HepG2 (cell line): Measurements from ENCODE around the gene CSK. TPM values are rescaled to one million over a fixed set of nuclear protein-coding genes. Genes with fewer than 3 reads are reported as not detected.

Source experiments
- ATAC-seq: fragments of 200-7000 bp; cut with Tn5 transposase; 3 replicates; pipeline ENCODE4 v1.9.1; 2020; ENCODE audit warnings: mild to moderate bottlenecking, moderate library complexity
- BruUV-seq: library from RNA; stranded (reverse); fragments of 400-500 nt; replicated peaks from 2 replicates; lab custom pipeline; 2021; lab: Mats Ljungman, UMichigan
- CTCF ChIA-PET: fragments of 300-600 bp; formaldehyde crosslinking; extraction: SDS; loops from one replicate; lab custom pipeline; 2021; ENCODE audit warnings: low total read pairs, inconsistent platforms, low intra/inter-chr PET ratio; lab: Yijun Ruan, JAX
- POLR2A ChIA-PET: fragments of 350-600 bp; sonication (Branson Sonifier 250); formaldehyde crosslinking; loops from one replicate; lab custom pipeline; 2020; ENCODE audit warnings: antibody characterized with exemption, inconsistent platforms; lab: Yijun Ruan, JAX
- DNase-seq: peaks from one replicate; pipeline ENCODE4 v3.0.0-alpha.2; 2015; ENCODE audit warnings: low spot score
- FAIRE-seq: peaks from 3 replicates; lab custom pipeline; 2011; peaks lifted over from hg19 to GRCh38; lab: Jason Lieb, UNC
- H2AFZ ChIP-seq: one replicate; pipeline ENCODE4 v1.6.1; 2011; ENCODE audit warnings: low read length, inconsistent platforms
- H3K27ac ChIP-seq: fragments of 300-600 bp; 3 replicates; pipeline ENCODE4 v1.8.0; 2011; ENCODE audit warnings: mixed run types, mild to moderate bottlenecking, mixed read lengths, low read length, inconsistent platforms; ENCODE audit not compliant: insufficient read depth; ENCODE audit errors: extremely low read length
- H3K27me3 ChIP-seq, 2 experiments: fragments of 200-600 bp in 1 of 2; 2 replicates in 1 of 2; 3 replicates in 1 of 2; pipeline versions ENCODE4 v1.6.0 to v1.8.0; 2011; ENCODE audit warnings: low read length in 2 of 2, mild to moderate bottlenecking in 2 of 2, moderate library complexity in 2 of 2, inconsistent platforms in 1 of 2; ENCODE audit not compliant: insufficient read depth in 2 of 2, control insufficient read depth in 1 of 2
- H3K36me3 ChIP-seq, 2 experiments: fragments of 200-600 bp in 1 of 2; replicated peaks in 1 of 2; 2 replicates in 1 of 2; 3 replicates in 1 of 2; pipeline versions ENCODE4 v1.5.1 to v1.8.0; 2011; ENCODE audit warnings: low read length in 2 of 2, inconsistent platforms in 1 of 2; ENCODE audit not compliant: insufficient read depth in 2 of 2, control insufficient read depth in 1 of 2
- H3K4me1 ChIP-seq: 2 replicates; pipeline ENCODE4 v1.5.1; 2012; ENCODE audit warnings: low read length, inconsistent platforms; ENCODE audit not compliant: insufficient read depth
- H3K4me2 ChIP-seq: 2 replicates; pipeline ENCODE4 v1.6.0; 2011; ENCODE audit warnings: low read depth, low read length, inconsistent platforms
- H3K4me3 ChIP-seq, 3 experiments: fragments of 200-600 bp in 1 of 3; sonication (generic), shearing (Covaris generic) in 1 of 3; replicated peaks in 1 of 3; 2 replicates each; pipeline ENCODE4 v1.5.1; 2011 to 2016; ENCODE audit warnings: low read length in 3 of 3, inconsistent platforms in 2 of 3, low read depth in 2 of 3, mild to moderate bottlenecking in 2 of 3, control low read depth in 1 of 3, mixed read lengths in 1 of 3; ENCODE audit not compliant: insufficient read depth in 1 of 3
- H3K79me2 ChIP-seq: one replicate; pipeline ENCODE4 v1.6.1; 2011; ENCODE audit warnings: low read length, inconsistent platforms; ENCODE audit not compliant: insufficient read depth
- H3K9ac ChIP-seq: 2 replicates; pipeline ENCODE4 v1.6.0; 2011; ENCODE audit warnings: mild to moderate bottlenecking, low read depth, low read length, inconsistent platforms; ENCODE audit not compliant: insufficient read depth
- H3K9me3 ChIP-seq: 2 replicates; pipeline ENCODE4 v1.5.1; 2012; ENCODE audit warnings: mild to moderate bottlenecking, low read length
- H4K20me1 ChIP-seq: 2 replicates; pipeline ENCODE4 v1.6.0; 2011; ENCODE audit warnings: inconsistent platforms, mild to moderate bottlenecking, low read length, moderate library complexity; ENCODE audit not compliant: insufficient read depth
- ATF7 ChIP-seq, 2 experiments: fragments of 450-650 bp in 1 of 2; sonication (generic) in 1 of 2; formaldehyde crosslinking in 1 of 2; IDR thresholded peaks; 2 replicates each; pipeline versions ENCODE4 v1.4.0 to v1.6.1; 2016 to 2020; ENCODE audit warnings: antibody characterized with exemption in 1 of 2, mild to moderate bottlenecking in 1 of 2, missing genetic modification reagents in 1 of 2
- CEBPB ChIP-seq: IDR thresholded peaks from 2 replicates; pipeline ENCODE4 v1.6.1; 2011; ENCODE audit warnings: low read depth, low read length, improper control_type of control experiment, borderline replicate concordance
- CEBPG ChIP-seq: IDR thresholded peaks from 2 replicates; pipeline ENCODE4 v1.6.1; 2016
- PHF20 ChIP-seq: sonication (generic); formaldehyde crosslinking; IDR thresholded peaks from 2 replicates; pipeline ENCODE4 v1.5.0; 2020; ENCODE audit warnings: mild to moderate bottlenecking, missing genetic modification reagents
- RFX1 ChIP-seq: fragments of 450-650 bp; IDR thresholded peaks from 2 replicates; pipeline ENCODE4 v1.6.1; 2017
- SP2 ChIP-seq: sonication (generic); formaldehyde crosslinking; IDR thresholded peaks from 2 replicates; pipeline ENCODE4 v1.5.1; 2020; ENCODE audit warnings: mild to moderate bottlenecking, missing genetic modification reagents
- THAP7 ChIP-seq: sonication (generic); formaldehyde crosslinking; IDR thresholded peaks from 2 replicates; pipeline ENCODE4 v1.8.1; 2023; ENCODE audit warnings: mild to moderate bottlenecking, missing genetic modification reagents
- ZNF234 ChIP-seq: sonication (generic); formaldehyde crosslinking; conservative IDR thresholded peaks from 2 replicates; pipeline ENCODE4 v1.5.1; 2020; ENCODE audit warnings: mild to moderate bottlenecking, missing genetic modification reagents
- ZNF615 ChIP-seq: sonication (generic); formaldehyde crosslinking; IDR thresholded peaks from 2 replicates; pipeline ENCODE4 v1.5.0; 2020; ENCODE audit warnings: mild to moderate bottlenecking, missing genetic modification reagents, borderline replicate concordance
- WGBS: methylation state at CpG from one replicate; pipeline ENCODE4 v1.1.6; 2017; ENCODE audit warnings: low lambda C conversion rate; 5-methylcytosine and 5-hydroxymethylcytosine counted together
- in situ Hi-C: cut with HindIII; loops from 2 replicates; pipeline ENCODE4 v1.10.0; 2017; ENCODE audit warnings: low pct_unique_long_range_greater_than_20kb; ENCODE audit not compliant: extremely low pct_ligation_motif_present
- intact Hi-C: fragments of 100-400 bp; cut with micrococcal nuclease; formaldehyde crosslinking; loops from one replicate; pipeline ENCODE4 v1.10.0; 2022; ENCODE audit not compliant: unreplicated experiment
- polyA plus RNA-seq, 8 experiments: library from polyadenylated mRNA; depleted of rRNA in 3 of 8; stranded (reverse) in 7 of 8; unstranded in 1 of 8; fragments of >200 nt; fragmentation: Illumina TruSeq in 4 of 8; extraction: Trizol in 4 of 8; gene quantifications; 2 replicates each; pipeline versions ENCODE4 v1.2.1 to v1.2.3, GENCODE V29; 2011 to 2016; ENCODE audit warnings: low read depth in 4 of 8, missing spikeins in 1 of 8, mixed read lengths in 1 of 8; ENCODE audit not compliant: insufficient read depth in 1 of 8
- total RNA-seq, 5 experiments: library from RNA; depleted of rRNA; stranded (reverse); fragments of >200 nt; fragmentation: Illumina TruSeq; extraction: Trizol; gene quantifications; 2 replicates each; pipeline ENCODE4 v1.2.3, GENCODE V29; 2016; ENCODE audit warnings: low read depth in 1 of 5

Gene CSK
- total and polyA plus RNA-seq, 2 of the 13 experiments (the other 11 are each of a cell fraction or from before 2014, with no cell fraction given) = 12.5 to 21.3 TPM

GRCh38 chr15:74807282-74807681, 25.4 kb downstream of the CSK start:
- 85% methylated on average over 4 of the region's 5 CpGs for WGBS
- H3K36me3 ChIP-seq = peaks cover 4 to 10% of the 10 kb centered on the region in 2 experiments; a peak in 3 of 5 replicates
- H2AFZ ChIP-seq = no peak overlapping the region
- FAIRE-seq = no peak
- no TSS peak for BruUV-seq
- H3K4me3 ChIP-seq = no peak overlapping the region
- H3K9ac ChIP-seq = no peak overlapping the region
- H3K27ac ChIP-seq = no peak overlapping the region
- intact Hi-C loops = no loop called here
- H4K20me1 ChIP-seq = no peaks in the 10 kb centered on the region
- no peak; the same call in 2 of the 3 replicates for ATAC-seq
- ChIA-PET POLR2A (interaction anchor here (0.5 to 0.9 kb wide), 2 partner anchors 26 to 46 kb away, joined by 3 read pairs; no protein-coding TSS in a partner anchor), CTCF (no interaction called here)
- H3K4me2 ChIP-seq = no peak overlapping the region
- DNase-seq = no peak
- no peaks in the 10 kb centered on the region for H3K9me3 ChIP-seq
- peaks cover 0 to 2% of the 10 kb centered on the region in 2 experiments; a peak in 2 of 5 replicates for H3K27me3 ChIP-seq
- in situ Hi-C loops = no loop called here
- TF ChIP-seq THAP7 (CRISPR knock-in tag) = no peak
- no peak for TF ChIP-seq SP2 (CRISPR knock-in tag)
- TF ChIP-seq ZNF234 (CRISPR knock-in tag) = no peak
- no peak for TF ChIP-seq RFX1
- TF ChIP-seq, all 625 proteins: peak for 0
- Histone ChIP-seq H3K79me2 (no peaks in the 10 kb centered on the region), H3K4me1 (peaks cover 10% of the 10 kb centered on the region)

- CTCF ChIA-PET = no interaction called here
- POLR2A ChIA-PET = interaction anchor here (0.9 kb wide), 1 partner anchor 25 kb away, joined by 3 read pairs; no protein-coding TSS in a partner anchor
- H3K9ac ChIP-seq = no peak overlapping the region
- DNase-seq (no peak), FAIRE-seq (no peak), ATAC-seq (peak; percentile 51)
- no peaks in the 10 kb centered on the region for H3K9me3 ChIP-seq
- in situ Hi-C loops (no loop called here), intact Hi-C loops (no loop called here)
- no peak overlapping the region for H3K4me3 ChIP-seq
- H2AFZ ChIP-seq = no peak overlapping the region
- 20% methylated on average over 17 of the region's 18 CpGs for WGBS
- H3K27me3 ChIP-seq = peaks cover 0 to 8% of the 10 kb centered on the region in 2 experiments; a peak in 2 of 5 replicates
- H4K20me1 ChIP-seq = no peaks in the 10 kb centered on the region
- no peaks in the 10 kb centered on the region for H3K79me2 ChIP-seq
- TF ChIP-seq PHF20 (CRISPR knock-in tag) = no peak
- TF ChIP-seq ZNF615 = no peak
- TF ChIP-seq CEBPB = 0 out of 2 replicates have a peak, but pooled peaks have one; percentile 22
- TF ChIP-seq ATF7 (IDR thresholded peaks at IDR 0.05) = peak; percentile 36; the same call in 1 of the 2 replicates
- TF ChIP-seq ATF7 (CRISPR knock-in tag; IDR thresholded peaks at IDR 0.05) = no peak
- TF ChIP-seq CEBPG (CRISPR knock-in tag) = peak; percentile 40; the same call in 1 of the 2 replicates
- H3K4me1 ChIP-seq = peaks cover 10% of the 10 kb centered on the region
- H3K36me3 ChIP-seq = peaks cover 2 to 4% of the 10 kb centered on the region in 2 experiments; a peak in 3 of 5 replicates
- BruUV-seq = no TSS peak
- peak overlapping the region; percentile 53 for H3K4me2 ChIP-seq
- H3K27ac ChIP-seq = no peak overlapping the region
Observed at GRCh38 chr15:74808078-74808839, 26.4 kb downstream of the CSK start.
